AG09309 (cell line): Measurements from ENCODE around the gene MAGI2.

Experiments
- DNase-seq: peaks from one replicate; pipeline ENCODE4 v3.0.0-alpha.2; 2010; ENCODE audit warnings: low read depth
- H3K4me3 ChIP-seq: 2 replicates; pipeline ENCODE4 v1.5.1; 2011; ENCODE audit warnings: mild to moderate bottlenecking, low read depth, low read length, moderate library complexity; ENCODE audit not compliant: control insufficient read depth
- TF ChIP-seq, protein P1 (sequence below): IDR thresholded peaks from 2 replicates; pipeline ENCODE4 v1.5.1; 2011; ENCODE audit warnings: mild to moderate bottlenecking, low read depth, low read length, inconsistent platforms; ENCODE audit not compliant: insufficient read depth, control insufficient read depth; ENCODE audit errors: missing control alignments

MAGI2 gene

DNA sequence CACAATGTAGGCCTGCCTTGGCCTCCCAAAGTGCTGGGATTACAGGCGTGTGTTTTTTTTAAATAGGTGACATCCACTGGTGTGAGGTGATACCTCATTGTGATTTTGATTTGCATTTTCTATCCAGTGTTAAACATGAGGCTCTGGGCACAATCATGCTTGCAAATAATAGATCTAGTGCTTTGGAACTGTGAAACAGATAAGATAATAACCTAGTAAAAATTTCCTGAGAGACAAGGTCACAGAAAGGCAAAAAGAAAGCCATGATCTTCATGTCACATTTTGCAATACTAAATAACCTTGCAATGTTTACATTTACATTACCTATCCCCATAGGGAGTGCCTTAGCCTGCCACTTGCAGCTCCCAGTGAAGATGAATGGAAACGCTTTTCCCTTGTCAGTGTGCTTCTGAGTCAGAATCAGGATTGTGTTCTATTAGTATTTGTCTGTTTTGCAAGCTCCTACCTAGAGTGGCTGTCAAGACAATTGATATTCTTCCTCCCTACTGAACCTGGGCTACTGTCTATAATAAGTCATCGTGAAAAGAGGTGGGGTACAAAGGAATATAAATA is 1398.4 kb downstream of the MAGI2 start:
- no peak overlapping the region for H3K4me3 ChIP-seq
- TF ChIP-seq, protein P1, sequence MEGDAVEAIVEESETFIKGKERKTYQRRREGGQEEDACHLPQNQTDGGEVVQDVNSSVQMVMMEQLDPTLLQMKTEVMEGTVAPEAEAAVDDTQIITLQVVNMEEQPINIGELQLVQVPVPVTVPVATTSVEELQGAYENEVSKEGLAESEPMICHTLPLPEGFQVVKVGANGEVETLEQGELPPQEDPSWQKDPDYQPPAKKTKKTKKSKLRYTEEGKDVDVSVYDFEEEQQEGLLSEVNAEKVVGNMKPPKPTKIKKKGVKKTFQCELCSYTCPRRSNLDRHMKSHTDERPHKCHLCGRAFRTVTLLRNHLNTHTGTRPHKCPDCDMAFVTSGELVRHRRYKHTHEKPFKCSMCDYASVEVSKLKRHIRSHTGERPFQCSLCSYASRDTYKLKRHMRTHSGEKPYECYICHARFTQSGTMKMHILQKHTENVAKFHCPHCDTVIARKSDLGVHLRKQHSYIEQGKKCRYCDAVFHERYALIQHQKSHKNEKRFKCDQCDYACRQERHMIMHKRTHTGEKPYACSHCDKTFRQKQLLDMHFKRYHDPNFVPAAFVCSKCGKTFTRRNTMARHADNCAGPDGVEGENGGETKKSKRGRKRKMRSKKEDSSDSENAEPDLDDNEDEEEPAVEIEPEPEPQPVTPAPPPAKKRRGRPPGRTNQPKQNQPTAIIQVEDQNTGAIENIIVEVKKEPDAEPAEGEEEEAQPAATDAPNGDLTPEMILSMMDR: no peak
- DNase-seq: no peak

DNA sequence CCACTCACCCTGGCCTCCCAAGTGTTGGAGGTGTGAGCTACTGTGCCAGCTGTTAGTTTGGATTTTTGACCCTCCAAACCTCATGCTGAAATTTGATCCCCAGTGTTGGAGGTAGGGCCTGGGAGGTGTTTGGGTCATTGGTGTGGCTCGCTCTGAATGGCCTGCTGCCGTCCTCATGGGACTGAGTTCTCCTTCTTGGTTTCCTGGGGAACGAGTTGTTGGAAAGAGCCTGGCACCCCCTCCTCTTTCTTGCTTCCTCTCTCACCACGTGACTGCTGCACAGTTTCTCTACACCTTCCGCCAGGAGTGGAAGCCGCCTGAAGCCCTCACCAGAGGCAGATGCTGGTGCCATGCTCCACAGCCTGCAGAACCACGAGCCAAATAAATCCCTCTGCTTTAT is 1401.4 kb downstream of the MAGI2 start:
- no peak overlapping the region for H3K4me3 ChIP-seq
- no peak for DNase-seq
- TF ChIP-seq, protein P1: no peak

DNA sequence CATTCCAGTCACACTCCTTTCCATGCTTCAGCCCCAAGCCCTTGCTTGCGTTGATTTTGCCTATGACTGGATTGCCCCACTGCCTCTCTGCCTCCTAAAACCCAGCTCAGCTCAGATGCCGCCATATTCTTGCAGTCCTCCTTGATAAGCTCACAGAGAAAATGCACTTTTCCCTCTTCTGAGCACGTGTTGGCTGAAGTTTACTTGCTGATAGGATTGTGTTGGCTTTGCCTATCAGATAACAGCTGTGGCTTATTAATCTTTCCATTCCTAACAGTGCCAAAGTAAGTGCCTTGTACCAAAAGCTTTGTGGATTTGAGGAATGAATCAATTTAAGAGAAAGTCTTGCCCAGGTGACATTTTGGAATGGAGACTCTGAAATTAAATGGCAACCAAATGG is 1405.7 kb downstream of the MAGI2 start:
- no peak for DNase-seq
- H3K4me3 ChIP-seq: no peak overlapping the region
- TF ChIP-seq, protein P1: no peak

DNA sequence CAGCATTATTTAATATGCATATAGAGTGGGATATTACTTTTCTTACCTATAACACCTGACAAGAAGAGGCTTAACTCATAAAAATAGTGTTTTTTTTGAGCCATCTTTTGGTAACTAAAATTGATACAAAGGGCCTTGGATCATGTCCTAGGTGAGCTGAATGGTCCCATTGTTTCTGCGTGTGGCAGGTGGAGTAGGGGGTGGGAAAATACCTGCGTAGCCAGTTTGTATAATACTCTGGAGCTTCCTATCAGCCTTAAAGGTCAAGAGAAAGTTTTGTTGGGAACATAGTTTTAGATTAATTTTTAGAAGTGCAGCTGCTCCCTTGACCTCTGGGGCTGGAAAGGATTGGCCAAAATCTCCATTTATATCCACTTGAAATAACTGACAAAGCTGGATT is 1410.3 kb downstream of the MAGI2 start:
- no peak overlapping the region for H3K4me3 ChIP-seq
- TF ChIP-seq, protein P1: no peak
- no peak for DNase-seq

DNA sequence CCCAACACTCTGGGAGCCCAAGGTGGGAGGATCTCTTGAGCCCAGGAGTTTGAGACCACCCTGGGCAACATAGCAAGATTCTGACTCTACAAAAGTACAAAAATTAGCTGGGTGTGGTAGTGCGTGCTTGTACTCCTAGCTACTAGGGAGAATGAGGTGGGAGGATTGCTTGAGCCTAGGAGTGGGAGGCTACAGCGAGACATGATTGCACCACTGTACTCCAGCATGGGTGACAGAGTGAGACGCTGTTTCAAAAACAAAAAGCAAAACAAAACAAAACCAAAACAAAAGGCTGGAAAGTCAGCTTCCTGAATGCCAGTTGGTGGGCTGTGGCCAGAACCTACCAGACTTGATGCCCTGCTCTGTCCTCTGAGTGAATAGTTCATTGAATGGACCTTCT is 1412.0 kb downstream of the MAGI2 start:
- no peak for DNase-seq
- TF ChIP-seq, protein P1: no peak
- no peak overlapping the region for H3K4me3 ChIP-seq

DNA sequence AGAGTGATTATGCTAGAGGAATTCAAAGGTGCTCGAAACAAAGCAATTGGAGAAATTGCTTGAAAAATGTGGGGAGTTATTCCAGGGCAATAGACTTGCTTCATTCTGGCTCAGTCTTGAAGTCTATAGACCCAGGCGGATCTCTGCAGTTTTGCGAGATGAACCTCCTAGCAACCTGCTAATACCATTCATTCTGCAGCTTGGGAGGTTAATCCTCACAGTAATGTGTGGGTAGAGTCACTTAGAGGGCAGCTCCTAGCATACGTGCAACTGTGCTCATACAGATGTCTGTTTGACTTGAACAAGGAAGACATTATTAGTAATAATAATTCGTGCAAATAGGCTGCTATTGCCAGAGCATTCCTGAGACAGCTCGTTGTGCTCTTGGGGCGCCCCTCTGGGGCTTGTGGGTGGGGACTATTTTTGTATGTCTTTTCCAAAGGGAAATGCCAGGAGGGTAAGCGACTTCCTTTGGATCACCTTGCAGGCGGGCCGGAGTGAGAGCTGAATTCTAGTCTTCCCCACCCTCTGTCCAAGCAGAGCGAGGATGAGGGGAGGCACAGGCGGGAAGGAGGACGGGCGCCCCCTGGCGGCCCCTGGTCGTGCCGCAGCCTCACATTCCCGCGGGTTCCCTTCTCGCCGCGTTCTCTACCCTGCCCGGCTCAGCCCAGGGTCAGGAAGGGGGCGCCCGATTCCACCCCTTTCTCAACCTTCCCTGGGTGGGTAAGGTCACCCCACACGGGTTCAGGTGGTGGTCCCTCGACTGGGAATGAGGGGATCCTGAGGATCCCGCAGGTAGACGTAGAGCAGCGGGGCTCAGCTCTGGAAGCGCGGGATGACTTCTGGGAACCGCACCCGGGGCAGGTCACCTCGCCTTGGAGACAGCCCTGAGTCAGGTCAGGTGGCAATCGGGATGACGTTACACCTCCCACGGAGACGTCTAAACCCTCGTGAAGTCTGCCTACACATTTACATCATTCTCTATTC is 1413.4 kb downstream of the MAGI2 start:
- no peak for DNase-seq
- TF ChIP-seq, protein P1: peak; percentile 43
- H3K4me3 ChIP-seq: no peak overlapping the region
